NCI-H69 (cell line): ENCODE results near the gene RFT1.

ENCODE experiments used
- DNase-seq: peaks from one replicate; lab custom pipeline; 2025; lab: John Stamatoyannopoulos, UW

RFT1 gene

GRCh38 chr3:53130179-53131061 is at the start of gene RFT1:
TSS of gene RFT1 (minus strand) at chr3:53130435. CDS start at chr3:53130400, 35 bp downstream.
- peak; percentile 93 for DNase-seq

- no peak for DNase-seq
These were observed 49.3 kb upstream of the RFT1 start for GRCh38 chr3:53179580-53179979.

DNA sequence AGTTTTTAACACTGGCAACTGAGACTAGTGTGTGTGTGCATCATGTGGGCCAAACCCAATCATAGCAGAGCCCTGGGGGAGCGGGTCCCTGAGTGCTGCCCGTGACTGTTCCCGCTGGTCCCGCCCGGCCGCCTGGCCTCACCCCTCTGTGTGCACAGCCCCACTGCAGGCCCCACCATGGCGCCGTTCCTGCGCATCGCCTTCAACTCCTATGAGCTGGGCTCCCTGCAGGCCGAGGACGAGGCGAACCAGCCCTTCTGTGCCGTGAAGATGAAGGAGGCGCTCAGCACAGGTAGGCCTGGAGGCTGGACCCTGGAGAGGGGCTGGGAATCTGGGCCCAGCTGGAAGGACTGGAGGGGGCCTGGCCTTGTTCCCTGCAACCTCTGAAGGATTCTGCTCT is 48.0 kb upstream of the RFT1 start:
- no peak for DNase-seq

- no peak for DNase-seq
These were observed 45.6 kb upstream of the RFT1 start for GRCh38 chr3:53175613-53176540.

DNA sequence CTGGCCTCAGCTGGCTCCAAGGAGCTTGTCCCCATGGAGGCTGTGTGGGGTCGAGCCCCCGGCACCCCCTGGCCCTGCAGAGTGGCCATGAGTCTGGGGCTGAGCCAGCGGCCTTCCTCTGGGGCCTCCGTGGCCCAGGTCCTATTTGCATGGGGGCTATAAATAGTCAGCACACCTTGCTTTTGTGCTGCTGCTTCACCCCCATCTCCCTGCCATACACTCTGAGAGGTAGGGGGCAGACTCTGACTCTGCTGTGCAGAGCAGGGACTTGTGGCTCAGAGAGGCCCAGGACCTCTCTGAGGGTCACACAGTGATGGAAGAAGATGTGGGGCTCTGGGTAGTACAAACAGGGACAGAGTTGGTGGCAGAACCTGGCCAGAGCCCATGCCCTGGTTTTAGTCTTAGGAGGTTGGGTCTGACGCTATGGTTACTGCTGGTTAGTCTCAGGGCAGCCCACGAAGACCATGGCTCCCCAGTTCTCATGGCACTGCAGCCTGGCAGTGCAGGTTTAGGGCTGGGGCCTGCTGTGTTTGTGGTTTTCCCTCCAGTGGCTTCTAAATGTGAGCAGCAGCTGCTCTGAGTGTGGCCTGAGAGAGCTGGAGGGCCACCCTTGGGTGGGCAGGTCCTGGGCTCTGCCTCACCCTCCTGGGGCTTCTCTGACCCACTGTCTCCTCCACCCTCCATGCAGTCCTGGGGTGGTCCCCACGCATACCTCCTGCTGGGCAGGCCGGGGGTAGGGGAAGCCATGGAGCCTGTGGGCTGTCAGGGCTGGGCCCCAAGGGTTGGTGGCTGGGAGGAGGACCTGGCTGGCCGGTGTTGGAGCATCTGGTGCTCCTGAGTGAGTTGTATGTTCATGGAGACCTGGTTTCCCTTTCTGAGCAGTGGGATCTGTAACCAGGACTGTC is 44.4 kb upstream of the RFT1 start:
- DNase-seq, result no peak

DNA sequence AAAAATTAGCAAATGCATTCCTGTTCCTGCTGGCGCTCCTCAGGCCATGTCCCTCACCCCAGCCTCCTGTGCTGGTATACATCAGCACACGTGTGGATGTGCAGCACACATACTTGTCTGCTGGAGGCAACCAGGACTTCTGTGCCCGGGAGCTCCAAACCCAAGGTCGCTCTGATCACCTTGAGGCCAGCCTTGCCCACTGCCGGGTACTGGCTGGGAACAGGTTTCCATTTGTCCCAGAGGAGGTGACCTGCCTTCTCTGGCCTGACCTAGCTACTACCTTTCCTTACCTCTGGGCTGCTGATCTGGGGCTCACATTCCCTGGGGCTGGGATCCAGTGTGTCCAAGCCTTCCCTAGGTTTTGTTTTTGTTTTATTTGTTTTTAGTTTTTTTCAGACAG is 42.9 kb upstream of the RFT1 start:
- no peak for DNase-seq

DNA sequence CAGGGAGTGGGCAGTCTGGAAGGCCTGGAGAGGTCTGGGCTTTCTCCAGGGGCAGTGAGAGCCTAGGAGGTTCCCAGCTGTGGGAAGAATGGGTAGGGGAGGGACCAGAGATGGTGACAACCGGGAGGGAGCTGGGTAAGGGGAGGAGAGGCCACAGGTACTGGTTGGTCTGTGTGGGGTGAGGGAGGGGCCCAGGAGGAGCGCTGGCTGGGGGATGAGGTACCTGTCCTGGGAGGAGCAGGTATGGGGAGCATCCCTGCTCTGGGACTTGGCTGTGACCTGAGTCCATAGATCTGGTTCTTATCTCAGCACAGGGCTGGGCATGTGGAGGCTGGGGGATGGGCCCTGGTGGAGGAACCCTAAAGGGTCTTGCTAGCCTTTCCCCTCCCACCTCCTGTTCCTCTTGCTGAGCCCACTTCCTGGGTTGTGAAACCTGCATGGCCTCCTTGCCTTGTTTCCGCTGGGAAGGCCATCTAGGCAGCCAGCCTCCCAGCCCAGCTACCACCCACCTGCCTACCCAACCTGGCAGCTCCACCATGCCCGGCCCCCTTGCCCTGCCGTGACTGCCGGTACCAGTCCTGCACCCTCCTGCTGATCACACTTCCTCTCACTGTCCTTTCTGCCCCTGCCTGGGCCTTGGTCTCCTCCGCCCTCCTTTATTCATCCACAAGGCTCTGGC is 41.7 kb upstream of the RFT1 start:
- DNase-seq, result peak; percentile 39

DNA sequence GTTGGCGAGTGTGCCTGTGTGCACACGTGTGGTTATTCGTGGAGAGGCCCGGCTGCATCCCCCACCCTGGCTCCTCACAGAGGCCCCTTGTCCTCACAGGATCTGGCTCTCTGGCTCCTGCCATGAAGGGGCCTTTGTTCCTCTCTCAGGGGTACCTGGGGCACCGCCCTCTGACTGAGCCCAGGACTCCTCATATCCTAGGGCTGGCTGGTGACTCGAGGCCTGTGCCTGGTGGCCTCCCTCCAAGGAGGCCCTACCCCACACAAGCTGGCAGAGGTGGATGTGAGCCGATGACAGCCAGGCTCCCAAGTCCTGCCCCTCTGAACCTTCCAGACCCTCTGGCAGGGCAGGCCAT is 40.8 kb upstream of the RFT1 start:
- DNase-seq, result no peak

DNA sequence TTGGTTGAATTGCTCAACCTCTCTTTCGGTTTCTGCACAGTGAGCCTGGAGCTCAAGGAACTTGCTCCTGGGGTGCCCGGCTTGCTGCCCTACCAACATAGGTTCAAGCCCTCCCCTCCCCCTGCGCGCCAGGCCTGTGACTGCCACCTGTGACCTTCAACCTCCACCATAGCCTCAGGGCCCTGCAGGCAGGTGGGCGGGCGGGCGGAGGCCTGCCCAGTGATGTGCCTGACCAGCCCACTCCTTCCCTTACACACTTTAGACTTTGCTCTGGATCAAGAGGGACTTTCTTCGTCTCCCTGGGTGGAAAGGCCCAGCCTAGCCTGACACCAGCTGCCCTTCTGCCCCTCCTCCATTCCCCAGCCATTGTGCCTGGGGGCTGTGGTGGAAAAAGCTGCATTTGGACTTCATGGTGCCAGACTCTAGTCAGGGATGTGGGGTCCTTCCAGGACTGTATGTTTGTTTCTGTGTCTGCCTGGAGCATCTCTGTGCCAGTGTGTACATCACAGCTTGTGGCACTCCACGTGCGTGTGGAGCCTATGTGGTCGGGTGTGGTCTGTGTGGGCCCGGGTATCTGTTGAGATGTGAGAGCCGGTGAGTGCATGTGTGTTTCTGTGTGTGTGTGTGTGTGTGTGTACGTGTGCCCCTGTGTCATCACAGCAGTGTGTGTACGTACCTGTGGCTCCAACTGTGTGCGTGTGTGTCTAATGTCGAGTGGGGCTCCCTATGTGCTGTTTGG is 40.3 kb upstream of the RFT1 start:
- no peak for DNase-seq

- DNase-seq, result no peak
These were observed 39.6 kb upstream of the RFT1 start for GRCh38 chr3:53169832-53170324.

DNA sequence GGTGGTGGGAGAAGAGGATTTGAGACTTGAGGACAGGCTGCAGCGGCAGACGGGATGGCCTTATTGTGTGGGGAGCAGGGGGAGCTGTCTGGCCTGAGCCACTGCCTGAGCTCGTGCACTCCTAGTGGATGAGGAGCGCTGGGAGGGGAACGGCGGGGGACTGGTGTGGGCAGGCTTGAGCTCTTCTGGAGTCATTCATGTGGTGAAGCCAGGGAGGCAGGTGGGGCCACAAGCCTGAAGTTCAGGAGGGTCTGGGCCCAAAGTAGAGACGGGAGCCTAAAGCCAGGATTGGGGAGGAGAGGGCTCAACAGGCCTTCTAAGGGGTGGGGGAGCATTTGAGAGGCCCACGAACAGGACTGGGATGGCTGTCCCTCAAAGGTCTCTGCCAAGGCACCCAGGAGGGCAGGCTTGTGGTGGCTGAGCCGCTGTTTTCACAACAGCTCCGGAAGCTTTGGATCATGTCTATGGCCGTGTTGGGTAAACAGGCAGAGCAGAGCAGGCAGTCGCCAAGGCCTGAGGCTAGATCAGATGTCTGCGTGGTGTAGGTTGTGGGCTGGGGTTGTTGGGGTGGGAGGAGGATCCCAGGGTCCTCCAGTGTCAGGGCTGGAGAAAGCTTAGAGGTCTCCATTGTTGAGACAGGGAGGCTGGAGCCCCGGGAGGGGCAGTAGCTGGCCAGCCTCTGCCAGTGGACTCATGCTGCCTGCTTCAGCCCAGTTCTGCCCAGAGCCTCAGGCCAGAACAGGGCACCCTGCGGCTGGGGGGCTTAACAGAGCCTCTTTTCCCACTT is 39.0 kb upstream of the RFT1 start:
- DNase-seq, result peak; percentile 7

DNA sequence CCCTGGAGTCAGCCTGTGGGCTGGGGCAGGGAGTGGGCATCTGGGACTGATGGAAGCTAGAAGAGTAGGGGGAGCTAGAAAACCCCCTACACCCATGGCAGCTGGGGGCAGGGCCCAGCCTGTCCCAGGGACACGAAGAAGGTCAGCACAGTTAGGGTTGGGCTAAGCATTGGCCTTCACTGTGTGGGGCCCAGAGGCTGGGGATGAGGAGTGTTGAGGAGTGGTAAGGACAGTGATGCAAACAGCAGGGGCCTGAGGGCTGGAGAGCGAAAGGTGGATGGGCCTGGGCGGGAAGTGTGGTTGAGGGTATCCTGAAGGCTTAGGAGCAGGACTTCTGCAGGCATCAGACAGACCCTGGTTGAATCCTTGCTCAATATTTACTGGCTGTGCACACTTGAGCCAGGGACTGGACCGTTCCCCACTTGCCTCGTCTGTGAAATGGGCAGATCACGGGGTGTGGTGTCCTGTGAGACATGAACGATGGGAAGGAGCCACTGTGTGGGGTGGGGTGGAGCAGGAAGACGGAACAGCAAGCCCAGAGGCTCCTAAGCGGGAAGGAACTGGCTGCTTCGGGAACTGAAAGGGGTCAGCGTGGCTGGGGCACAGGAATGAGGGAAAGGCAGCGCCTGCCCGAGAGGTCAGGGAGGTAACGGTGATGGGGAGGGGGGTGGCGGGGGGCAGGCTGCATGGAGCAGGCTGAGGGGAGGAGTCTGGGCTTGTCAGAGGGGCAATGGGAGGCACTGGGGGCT is 38.1 kb upstream of the RFT1 start:
- DNase-seq, result no peak

DNA sequence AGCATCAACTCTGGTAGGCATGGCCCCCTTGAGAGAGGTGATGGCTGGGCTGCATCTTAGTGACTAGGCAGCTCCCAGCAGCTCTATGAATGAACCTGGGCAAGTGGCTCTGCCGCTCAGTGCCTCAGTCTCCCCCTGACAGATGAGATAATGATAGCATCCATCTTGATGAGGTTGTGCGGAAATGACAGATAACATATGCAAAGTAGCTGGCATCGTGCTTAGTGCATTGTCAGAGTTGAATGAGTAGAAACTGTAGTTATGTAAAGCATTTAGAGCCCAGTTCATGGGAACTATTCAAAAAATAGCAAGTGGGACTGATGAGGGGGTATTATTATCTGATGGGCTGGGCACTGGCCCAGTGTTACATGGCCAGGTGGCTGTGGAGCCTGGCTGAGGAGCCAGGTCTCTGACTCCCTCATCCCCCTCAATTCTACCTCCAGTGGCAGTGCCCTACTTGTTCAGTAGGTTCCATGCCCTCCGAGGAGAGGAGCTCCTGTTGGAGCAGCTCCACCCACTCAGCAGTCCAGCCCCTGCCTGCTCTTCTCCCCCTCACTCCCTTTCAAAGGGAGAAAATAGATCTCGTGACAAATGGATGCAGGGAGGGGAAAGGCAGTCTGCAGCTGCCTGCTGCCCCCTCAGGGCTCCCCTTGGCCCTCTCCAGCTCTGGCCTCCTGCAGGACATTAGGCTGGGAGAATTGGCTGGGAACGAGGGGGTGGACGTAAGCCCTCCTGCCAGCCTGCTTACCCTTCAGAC is 37.4 kb upstream of the RFT1 start:
- no peak for DNase-seq

DNA sequence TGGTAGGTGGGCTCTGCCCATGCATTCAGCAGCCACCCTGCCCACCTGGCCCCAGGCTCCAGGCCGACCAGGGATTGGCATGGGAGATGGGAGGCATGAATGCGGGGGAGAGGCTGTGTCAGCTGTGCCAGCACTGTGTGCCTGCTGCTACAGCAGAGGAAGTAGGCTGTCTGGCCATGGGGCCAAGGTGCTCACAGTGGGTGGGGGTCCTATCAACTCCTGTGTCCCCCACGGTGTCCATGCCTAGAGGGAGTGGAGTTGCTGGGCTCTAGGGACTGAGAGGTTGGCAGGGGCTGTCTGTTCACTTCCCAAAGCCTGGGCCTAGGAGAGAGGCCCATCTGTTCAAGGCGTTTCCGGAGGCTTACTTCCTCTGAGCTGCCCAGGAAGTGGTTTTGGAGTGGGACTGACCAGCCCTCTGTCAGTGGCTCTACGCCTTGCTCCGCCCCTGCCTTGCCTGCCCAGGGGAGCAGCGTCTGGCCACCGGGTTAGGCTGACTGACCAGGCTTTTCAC is 36.6 kb upstream of the RFT1 start:
- peak; percentile 27 for DNase-seq

DNA sequence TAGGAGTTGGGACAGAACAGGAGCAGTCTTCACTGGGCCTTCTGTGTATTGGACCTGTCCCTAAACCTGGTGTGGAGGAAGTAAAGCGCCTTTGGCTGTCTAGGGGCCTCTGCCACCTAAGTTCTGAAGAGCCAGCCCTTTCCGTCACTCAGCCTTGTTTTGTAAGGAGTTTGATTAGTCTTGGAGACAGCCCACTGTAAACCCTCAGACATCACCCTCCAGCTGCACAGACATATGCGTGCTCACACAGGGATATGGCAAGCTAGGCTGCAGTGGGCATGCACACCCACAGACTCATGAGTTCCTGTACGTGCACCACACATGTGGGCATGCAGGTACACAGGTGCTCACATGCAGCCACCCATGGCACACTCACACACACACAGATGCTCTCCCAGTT is 36.0 kb upstream of the RFT1 start:
- no peak for DNase-seq

DNA sequence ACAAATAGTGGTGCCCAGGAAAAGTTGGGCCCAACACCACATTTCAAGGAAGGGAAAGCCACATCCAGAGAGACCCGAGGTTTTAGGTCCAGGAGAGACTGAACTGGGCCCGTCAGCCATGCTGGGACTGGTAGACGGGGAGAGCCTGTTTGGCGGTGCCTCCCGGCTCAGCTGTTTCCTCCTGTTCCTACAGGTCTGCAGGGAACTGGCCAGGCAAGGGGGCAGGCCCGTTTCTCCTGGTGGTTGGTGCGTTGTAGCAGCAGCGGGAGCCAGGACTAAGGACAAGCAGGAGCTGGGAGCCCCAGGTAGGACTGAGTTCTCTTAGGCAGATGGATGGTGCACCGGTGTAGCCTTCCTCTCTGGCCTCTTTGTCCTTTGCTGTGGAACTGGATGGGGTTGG is 34.7 kb upstream of the RFT1 start:
- DNase-seq, result no peak

- DNase-seq, result no peak
These were observed 33.5 kb upstream of the RFT1 start for GRCh38 chr3:53163444-53164387.
